HepG2 (cell line): ENCODE data around the gene ADAMTS8. TPM values are rescaled to one million over a fixed set of nuclear protein-coding genes. Genes with fewer than 3 reads are reported as not detected.

Experiments
- ATAC-seq: fragments of 200-7000 bp; cut with Tn5 transposase; 3 replicates; pipeline ENCODE4 v1.9.1; 2020; ENCODE audit warnings: mild to moderate bottlenecking, moderate library complexity
- BruUV-seq: library from RNA; stranded (reverse); fragments of 400-500 nt; replicated peaks from 2 replicates; lab custom pipeline; 2021; lab: Mats Ljungman, UMichigan
- CTCF ChIA-PET: fragments of 300-600 bp; formaldehyde crosslinking; extraction: SDS; loops from one replicate; lab custom pipeline; 2021; ENCODE audit warnings: low total read pairs, inconsistent platforms, low intra/inter-chr PET ratio; lab: Yijun Ruan, JAX
- POLR2A ChIA-PET: fragments of 350-600 bp; sonication (Branson Sonifier 250); formaldehyde crosslinking; loops from one replicate; lab custom pipeline; 2020; ENCODE audit warnings: antibody characterized with exemption, inconsistent platforms; lab: Yijun Ruan, JAX
- DNase-seq: peaks from one replicate; pipeline ENCODE4 v3.0.0-alpha.2; 2015; ENCODE audit warnings: low spot score
- FAIRE-seq: peaks from 3 replicates; lab custom pipeline; 2011; peaks lifted over from hg19 to GRCh38; lab: Jason Lieb, UNC
- H2AFZ ChIP-seq: one replicate; pipeline ENCODE4 v1.6.1; 2011; ENCODE audit warnings: low read length, inconsistent platforms
- H3K27ac ChIP-seq: fragments of 300-600 bp; 3 replicates; pipeline ENCODE4 v1.8.0; 2011; ENCODE audit warnings: mixed run types, mild to moderate bottlenecking, mixed read lengths, low read length, inconsistent platforms; ENCODE audit not compliant: insufficient read depth; ENCODE audit errors: extremely low read length
- H3K27me3 ChIP-seq, 2 experiments: fragments of 200-600 bp in 1 of 2; 2 replicates in 1 of 2; 3 replicates in 1 of 2; pipeline versions ENCODE4 v1.6.0 to v1.8.0; 2011; ENCODE audit warnings: low read length in 2 of 2, mild to moderate bottlenecking in 2 of 2, moderate library complexity in 2 of 2, inconsistent platforms in 1 of 2; ENCODE audit not compliant: insufficient read depth in 2 of 2, control insufficient read depth in 1 of 2
- H3K36me3 ChIP-seq, 2 experiments: fragments of 200-600 bp in 1 of 2; replicated peaks in 1 of 2; 2 replicates in 1 of 2; 3 replicates in 1 of 2; pipeline versions ENCODE4 v1.5.1 to v1.8.0; 2011; ENCODE audit warnings: low read length in 2 of 2, inconsistent platforms in 1 of 2; ENCODE audit not compliant: insufficient read depth in 2 of 2, control insufficient read depth in 1 of 2
- H3K4me1 ChIP-seq: 2 replicates; pipeline ENCODE4 v1.5.1; 2012; ENCODE audit warnings: low read length, inconsistent platforms; ENCODE audit not compliant: insufficient read depth
- H3K4me2 ChIP-seq: 2 replicates; pipeline ENCODE4 v1.6.0; 2011; ENCODE audit warnings: low read depth, low read length, inconsistent platforms
- H3K4me3 ChIP-seq, 3 experiments: fragments of 200-600 bp in 1 of 3; sonication (generic), shearing (Covaris generic) in 1 of 3; replicated peaks in 1 of 3; 2 replicates each; pipeline ENCODE4 v1.5.1; 2011 to 2016; ENCODE audit warnings: low read length in 3 of 3, inconsistent platforms in 2 of 3, low read depth in 2 of 3, mild to moderate bottlenecking in 2 of 3, control low read depth in 1 of 3, mixed read lengths in 1 of 3; ENCODE audit not compliant: insufficient read depth in 1 of 3
- H3K79me2 ChIP-seq: one replicate; pipeline ENCODE4 v1.6.1; 2011; ENCODE audit warnings: low read length, inconsistent platforms; ENCODE audit not compliant: insufficient read depth
- H3K9ac ChIP-seq: 2 replicates; pipeline ENCODE4 v1.6.0; 2011; ENCODE audit warnings: mild to moderate bottlenecking, low read depth, low read length, inconsistent platforms; ENCODE audit not compliant: insufficient read depth
- H3K9me3 ChIP-seq: 2 replicates; pipeline ENCODE4 v1.5.1; 2012; ENCODE audit warnings: mild to moderate bottlenecking, low read length
- H4K20me1 ChIP-seq: 2 replicates; pipeline ENCODE4 v1.6.0; 2011; ENCODE audit warnings: inconsistent platforms, mild to moderate bottlenecking, low read length, moderate library complexity; ENCODE audit not compliant: insufficient read depth
- BRCA1 ChIP-seq: sonication (generic); formaldehyde crosslinking; IDR thresholded peaks from 2 replicates; pipeline ENCODE4 v1.4.0; 2020; ENCODE audit warnings: missing genetic modification reagents
- CREBL2 ChIP-seq: sonication (generic); formaldehyde crosslinking; IDR thresholded peaks from 2 replicates; pipeline ENCODE4 v1.8.1; 2023; ENCODE audit warnings: missing genetic modification reagents, mild to moderate bottlenecking, borderline replicate concordance
- CSRNP1 ChIP-seq: sonication (generic); formaldehyde crosslinking; IDR thresholded peaks from 2 replicates; pipeline ENCODE4 v1.8.1; 2023; ENCODE audit warnings: mild to moderate bottlenecking, missing genetic modification reagents
- PHF21A ChIP-seq: sonication (generic); formaldehyde crosslinking; IDR thresholded peaks from 2 replicates; pipeline ENCODE4 v1.5.0; 2020; ENCODE audit warnings: mild to moderate bottlenecking, missing genetic modification reagents
- RFX5 ChIP-seq: IDR thresholded peaks from 2 replicates; pipeline ENCODE4 v1.6.1; 2011; ENCODE audit warnings: low read depth, low read length, improper control_type of control experiment
- SATB2 ChIP-seq: sonication (generic); formaldehyde crosslinking; IDR thresholded peaks from 2 replicates; pipeline ENCODE4 v1.5.0; 2020; ENCODE audit warnings: missing genetic modification reagents
- SIN3B ChIP-seq: fragments of 150-350 bp; IDR thresholded peaks from 2 replicates; pipeline ENCODE4 v1.6.1; 2014; ENCODE audit warnings: low read length
- SKIL ChIP-seq: sonication (generic); formaldehyde crosslinking; IDR thresholded peaks from 2 replicates; pipeline ENCODE4 v1.8.0; 2022; ENCODE audit warnings: missing genetic modification reagents, mild to moderate bottlenecking, moderate library complexity, borderline replicate concordance
- SOX13 ChIP-seq, 3 experiments: fragments of 450-650 bp in 1 of 3; sonication (generic) in 1 of 3; formaldehyde crosslinking in 1 of 3; IDR thresholded peaks in 2 of 3; conservative IDR thresholded peaks in 1 of 3; 2 replicates each; pipeline versions ENCODE4 v1.5.0 to v1.6.1; 2016 to 2020; ENCODE audit warnings: antibody characterized with exemption in 1 of 3, mild to moderate bottlenecking in 1 of 3, missing compliant biosample characterization in 1 of 3, missing genetic modification reagents in 1 of 3, moderate library complexity in 1 of 3
- STAG1 ChIP-seq: sonication (generic); formaldehyde crosslinking; IDR thresholded peaks from 2 replicates; pipeline ENCODE4 v1.4.0; 2020; ENCODE audit warnings: missing genetic modification reagents
- ZBTB43 ChIP-seq: sonication (generic); formaldehyde crosslinking; conservative IDR thresholded peaks from 2 replicates; pipeline ENCODE4 v1.4.0; 2020; ENCODE audit warnings: missing genetic modification reagents
- ZFP41 ChIP-seq: sonication (generic); formaldehyde crosslinking; IDR thresholded peaks from 2 replicates; pipeline ENCODE4 v1.4.0; 2020; ENCODE audit warnings: mild to moderate bottlenecking, missing genetic modification reagents, borderline replicate concordance
- WGBS: methylation state at CpG from one replicate; pipeline ENCODE4 v1.1.6; 2017; ENCODE audit warnings: low lambda C conversion rate; 5-methylcytosine and 5-hydroxymethylcytosine counted together
- in situ Hi-C: cut with HindIII; loops from 2 replicates; pipeline ENCODE4 v1.10.0; 2017; ENCODE audit warnings: low pct_unique_long_range_greater_than_20kb; ENCODE audit not compliant: extremely low pct_ligation_motif_present
- intact Hi-C: fragments of 100-400 bp; cut with micrococcal nuclease; formaldehyde crosslinking; loops from one replicate; pipeline ENCODE4 v1.10.0; 2022; ENCODE audit not compliant: unreplicated experiment
- polyA plus RNA-seq, 8 experiments: library from polyadenylated mRNA; depleted of rRNA in 3 of 8; stranded (reverse) in 7 of 8; unstranded in 1 of 8; fragments of >200 nt; fragmentation: Illumina TruSeq in 4 of 8; extraction: Trizol in 4 of 8; gene quantifications; 2 replicates each; pipeline versions ENCODE4 v1.2.1 to v1.2.3, GENCODE V29; 2011 to 2016; ENCODE audit warnings: low read depth in 4 of 8, missing spikeins in 1 of 8, mixed read lengths in 1 of 8; ENCODE audit not compliant: insufficient read depth in 1 of 8
- total RNA-seq, 5 experiments: library from RNA; depleted of rRNA; stranded (reverse); fragments of >200 nt; fragmentation: Illumina TruSeq; extraction: Trizol; gene quantifications; 2 replicates each; pipeline ENCODE4 v1.2.3, GENCODE V29; 2016; ENCODE audit warnings: low read depth in 1 of 5
- TF ChIP-seq, protein P1 (sequence below): sonication (generic); formaldehyde crosslinking; IDR thresholded peaks from 2 replicates; pipeline ENCODE4 v1.5.0; 2020; ENCODE audit warnings: missing genetic modification reagents
- TF ChIP-seq, protein P2 (sequence below): sonication (generic); formaldehyde crosslinking; IDR thresholded peaks from 2 replicates; pipeline ENCODE4 v1.4.0; 2020; ENCODE audit warnings: missing genetic modification reagents

Gene ADAMTS8
- total and polyA plus RNA-seq, 2 of the 13 experiments (the other 11 are each of a cell fraction or from before 2014, with no cell fraction given): not detected

- Histone ChIP-seq H3K4me2 (no peak overlapping the region), H4K20me1 (no peaks in the 10 kb centered on the region), H3K27me3 (peaks cover 14 to 89% of the 10 kb centered on the region in 2 experiments; a peak in 4 of 5 replicates), H3K4me1 (no peaks in the 10 kb centered on the region), H3K9ac (no peak overlapping the region), H3K4me3 (no peak overlapping the region), H3K9me3 (no peaks in the 10 kb centered on the region), H3K27ac (no peak overlapping the region), H2AFZ (no peak overlapping the region), H3K79me2 (no peaks in the 10 kb centered on the region), H3K36me3 (no peaks in the 10 kb centered on the region)
- CTCF ChIA-PET: no interaction called here
- no TSS peak for BruUV-seq
- in situ Hi-C loops (loop anchor here (5.0 kb wide), 1 partner anchor 211 kb away; no protein-coding TSS in a partner anchor), intact Hi-C loops (no loop called here)
- POLR2A ChIA-PET: no interaction called here
- FAIRE-seq: no peak
- ATAC-seq: no peak
- WGBS: 20% methylated on average over 4 of the region's 16 CpGs
- no peak for DNase-seq
- no peak for TF ChIP-seq CSRNP1 (CRISPR knock-in tag)
- no peak for TF ChIP-seq STAG1 (CRISPR knock-in tag)
- no peak for TF ChIP-seq SOX13 (IDR thresholded peaks at IDR 0.05)
- no peak for TF ChIP-seq SOX13 (CRISPR knock-in tag; conservative IDR thresholded peaks at IDR 0.05 in 1 of 2, IDR thresholded peaks at IDR 0.05 in 1 of 2)
- TF ChIP-seq, protein P1, sequence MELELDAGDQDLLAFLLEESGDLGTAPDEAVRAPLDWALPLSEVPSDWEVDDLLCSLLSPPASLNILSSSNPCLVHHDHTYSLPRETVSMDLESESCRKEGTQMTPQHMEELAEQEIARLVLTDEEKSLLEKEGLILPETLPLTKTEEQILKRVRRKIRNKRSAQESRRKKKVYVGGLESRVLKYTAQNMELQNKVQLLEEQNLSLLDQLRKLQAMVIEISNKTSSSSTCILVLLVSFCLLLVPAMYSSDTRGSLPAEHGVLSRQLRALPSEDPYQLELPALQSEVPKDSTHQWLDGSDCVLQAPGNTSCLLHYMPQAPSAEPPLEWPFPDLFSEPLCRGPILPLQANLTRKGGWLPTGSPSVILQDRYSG (CRISPR knock-in tag): no peak
- no peak for TF ChIP-seq PHF21A
- TF ChIP-seq RFX5: no peak
- TF ChIP-seq, protein P2, sequence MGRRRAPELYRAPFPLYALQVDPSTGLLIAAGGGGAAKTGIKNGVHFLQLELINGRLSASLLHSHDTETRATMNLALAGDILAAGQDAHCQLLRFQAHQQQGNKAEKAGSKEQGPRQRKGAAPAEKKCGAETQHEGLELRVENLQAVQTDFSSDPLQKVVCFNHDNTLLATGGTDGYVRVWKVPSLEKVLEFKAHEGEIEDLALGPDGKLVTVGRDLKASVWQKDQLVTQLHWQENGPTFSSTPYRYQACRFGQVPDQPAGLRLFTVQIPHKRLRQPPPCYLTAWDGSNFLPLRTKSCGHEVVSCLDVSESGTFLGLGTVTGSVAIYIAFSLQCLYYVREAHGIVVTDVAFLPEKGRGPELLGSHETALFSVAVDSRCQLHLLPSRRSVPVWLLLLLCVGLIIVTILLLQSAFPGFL (CRISPR knock-in tag): no peak
- no peak for TF ChIP-seq ZBTB43 (CRISPR knock-in tag)
- no peak for TF ChIP-seq SIN3B
- TF ChIP-seq BRCA1 (CRISPR knock-in tag): no peak
- TF ChIP-seq ZFP41 (CRISPR knock-in tag): no peak
- TF ChIP-seq CREBL2 (CRISPR knock-in tag): no peak
- no peak for TF ChIP-seq SKIL (CRISPR knock-in tag)
- TF ChIP-seq SATB2: no peak
Measured at GRCh38 chr11:130423541-130424142, 4.8 kb downstream of the ADAMTS8 start.
